ENCODE results near the gene TOP1. TPM values are rescaled to one million over a fixed set of nuclear protein-coding genes. Genes with fewer than 3 reads are reported as not detected.

TOP1 gene
- polyA plus RNA-seq, 2 of the 4 experiments (the other 2 are of a cell fraction) = 20.8 to 70.6 TPM

DNA sequence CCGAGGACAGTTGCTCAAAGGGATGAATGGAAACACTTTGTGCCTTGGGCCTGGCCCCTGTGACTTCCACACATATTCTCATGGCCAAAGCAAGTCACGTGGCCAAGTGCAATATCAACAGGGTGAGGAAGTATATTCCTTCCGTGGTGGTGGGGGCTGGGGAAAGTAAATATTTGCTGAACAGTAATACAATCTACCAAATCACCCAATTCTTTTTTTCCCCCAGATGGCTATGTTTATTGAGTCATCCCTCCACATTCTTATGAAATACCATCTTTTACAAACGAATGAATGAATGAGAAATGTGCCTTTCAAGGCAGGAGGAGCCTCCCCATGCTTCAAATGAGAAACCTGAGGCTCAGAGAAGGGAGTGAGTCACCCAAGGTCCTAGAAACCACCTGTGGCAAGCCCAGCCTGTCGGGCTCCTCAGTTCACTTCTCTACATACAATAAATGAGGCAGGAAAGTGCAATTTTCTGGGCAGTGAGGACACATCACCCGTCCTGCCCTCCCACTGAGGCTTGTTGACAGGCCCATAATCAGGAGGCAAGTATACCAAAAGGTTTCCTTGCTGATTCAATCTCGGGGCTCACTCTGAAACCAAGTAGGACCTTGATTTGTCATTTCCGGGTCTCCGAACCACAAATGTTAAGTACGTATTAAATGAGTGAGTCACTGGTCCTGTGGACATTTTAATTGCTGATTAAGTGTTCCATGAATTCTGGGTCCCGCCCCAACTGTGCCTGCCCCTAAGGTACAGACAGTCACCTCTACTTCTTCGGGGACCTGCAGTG is 25.3 kb upstream of the TOP1 start (continued):
- TF ChIP-seq ESRRA (IDR thresholded peaks at IDR 0.05; ENCODE audit: borderline replicate concordance, low read length) (no peak), RFX5 (IDR thresholded peaks at IDR 0.05) (no peak), FOSL2 (IDR thresholded peaks at IDR 0.05) (peak; percentile 90), FOSL2 (CRISPR knock-in tag; IDR thresholded peaks at IDR 0.05) (peak; percentile 90), POLR2A (IDR thresholded peaks at IDR 0.05; ENCODE audit: low read length) (no peak), CHD2 (IDR thresholded peaks at IDR 0.05; ENCODE audit: low read length, partially characterized antibody) (no peak), HOXA7 (CRISPR knock-in tag; IDR thresholded peaks at IDR 0.05) (no peak), KDM1A (IDR thresholded peaks at IDR 0.05; ENCODE audit: low read depth) (no peak), POLR2AphosphoS2 (conservative IDR thresholded peaks at IDR 0.05; ENCODE audit: low read length) (no peak), EP300 (IDR thresholded peaks at IDR 0.05) (peak; percentile 71 to 82; a peak in 3 of 5 replicates), HOXB5 (CRISPR knock-in tag; IDR thresholded peaks at IDR 0.05) (no peak), RNF2 (IDR thresholded peaks at IDR 0.05; ENCODE audit: borderline replicate concordance, low read depth) (no peak), HDAC2 (IDR thresholded peaks at IDR 0.05) (no peak), RARB (CRISPR knock-in tag; IDR thresholded peaks at IDR 0.05) (0 out of 2 replicates have a peak, but pooled peaks have one; percentile 30), MAFK (IDR thresholded peaks at IDR 0.05; ENCODE audit: partially characterized antibody) (peak; percentile 78), GATA3 (IDR thresholded peaks at IDR 0.05; ENCODE audit: borderline replicate concordance) (peak; percentile 83), HOXB13 (CRISPR knock-in tag; IDR thresholded peaks at IDR 0.05; ENCODE audit: low read depth) (no peak), NPAS2 (CRISPR knock-in tag; IDR thresholded peaks at IDR 0.05; ENCODE audit: borderline replicate concordance) (peak; percentile 77; the same call in 1 of the 2 replicates), HEYL (CRISPR knock-in tag; IDR thresholded peaks at IDR 0.05) (no peak), BHLHE40 (IDR thresholded peaks at IDR 0.05; ENCODE audit: low read depth, low read length) (0 out of 2 replicates have a peak, but pooled peaks have one; percentile 40), KDM5A (IDR thresholded peaks at IDR 0.05) (no peak), JUNB (IDR thresholded peaks at IDR 0.05) (peak; percentile 90), JUN (IDR thresholded peaks at IDR 0.05) (peak; percentile 91 to 96; a peak in 4 of 5 replicates), CBX2 (IDR thresholded peaks at IDR 0.05; ENCODE audit: borderline replicate concordance, low read depth) (no peak), CEBPB (IDR thresholded peaks at IDR 0.05) (peak; percentile 95), FOSB (CRISPR knock-in tag; IDR thresholded peaks at IDR 0.05) (no peak), ZFP36 (IDR thresholded peaks at IDR 0.05; ENCODE audit: borderline replicate concordance, partially characterized antibody) (peak; percentile 3), NFE2L2 (conservative IDR thresholded peaks at IDR 0.05; ENCODE audit: low read length) (no peak)
- TF ChIP-seq, protein P1, sequence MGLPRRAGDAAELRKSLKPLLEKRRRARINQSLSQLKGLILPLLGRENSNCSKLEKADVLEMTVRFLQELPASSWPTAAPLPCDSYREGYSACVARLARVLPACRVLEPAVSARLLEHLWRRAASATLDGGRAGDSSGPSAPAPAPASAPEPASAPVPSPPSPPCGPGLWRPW (IDR thresholded peaks at IDR 0.05) = peak; percentile 78
- TF ChIP-seq, protein P2, sequence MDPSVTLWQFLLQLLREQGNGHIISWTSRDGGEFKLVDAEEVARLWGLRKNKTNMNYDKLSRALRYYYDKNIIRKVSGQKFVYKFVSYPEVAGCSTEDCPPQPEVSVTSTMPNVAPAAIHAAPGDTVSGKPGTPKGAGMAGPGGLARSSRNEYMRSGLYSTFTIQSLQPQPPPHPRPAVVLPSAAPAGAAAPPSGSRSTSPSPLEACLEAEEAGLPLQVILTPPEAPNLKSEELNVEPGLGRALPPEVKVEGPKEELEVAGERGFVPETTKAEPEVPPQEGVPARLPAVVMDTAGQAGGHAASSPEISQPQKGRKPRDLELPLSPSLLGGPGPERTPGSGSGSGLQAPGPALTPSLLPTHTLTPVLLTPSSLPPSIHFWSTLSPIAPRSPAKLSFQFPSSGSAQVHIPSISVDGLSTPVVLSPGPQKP (IDR thresholded peaks at IDR 0.05; ENCODE audit: low read depth, low read length) = no peak
- TF ChIP-seq, protein P3, sequence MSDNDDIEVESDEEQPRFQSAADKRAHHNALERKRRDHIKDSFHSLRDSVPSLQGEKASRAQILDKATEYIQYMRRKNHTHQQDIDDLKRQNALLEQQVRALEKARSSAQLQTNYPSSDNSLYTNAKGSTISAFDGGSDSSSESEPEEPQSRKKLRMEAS (IDR thresholded peaks at IDR 0.05) = peak; percentile 87
- TF ChIP-seq, protein P4, sequence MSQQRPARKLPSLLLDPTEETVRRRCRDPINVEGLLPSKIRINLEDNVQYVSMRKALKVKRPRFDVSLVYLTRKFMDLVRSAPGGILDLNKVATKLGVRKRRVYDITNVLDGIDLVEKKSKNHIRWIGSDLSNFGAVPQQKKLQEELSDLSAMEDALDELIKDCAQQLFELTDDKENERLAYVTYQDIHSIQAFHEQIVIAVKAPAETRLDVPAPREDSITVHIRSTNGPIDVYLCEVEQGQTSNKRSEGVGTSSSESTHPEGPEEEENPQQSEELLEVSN (IDR thresholded peaks at IDR 0.05; ENCODE audit: borderline replicate concordance, low read depth) = peak; percentile 57; the same call in 1 of the 2 replicates
- TF ChIP-seq, protein P5, sequence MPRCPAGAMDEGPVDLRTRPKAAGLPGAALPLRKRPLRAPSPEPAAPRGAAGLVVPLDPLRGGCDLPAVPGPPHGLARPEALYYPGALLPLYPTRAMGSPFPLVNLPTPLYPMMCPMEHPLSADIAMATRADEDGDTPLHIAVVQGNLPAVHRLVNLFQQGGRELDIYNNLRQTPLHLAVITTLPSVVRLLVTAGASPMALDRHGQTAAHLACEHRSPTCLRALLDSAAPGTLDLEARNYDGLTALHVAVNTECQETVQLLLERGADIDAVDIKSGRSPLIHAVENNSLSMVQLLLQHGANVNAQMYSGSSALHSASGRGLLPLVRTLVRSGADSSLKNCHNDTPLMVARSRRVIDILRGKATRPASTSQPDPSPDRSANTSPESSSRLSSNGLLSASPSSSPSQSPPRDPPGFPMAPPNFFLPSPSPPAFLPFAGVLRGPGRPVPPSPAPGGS (IDR thresholded peaks at IDR 0.05) = peak; percentile 92; the same call in 2 of the 3 replicates
- TF ChIP-seq, protein P6, sequence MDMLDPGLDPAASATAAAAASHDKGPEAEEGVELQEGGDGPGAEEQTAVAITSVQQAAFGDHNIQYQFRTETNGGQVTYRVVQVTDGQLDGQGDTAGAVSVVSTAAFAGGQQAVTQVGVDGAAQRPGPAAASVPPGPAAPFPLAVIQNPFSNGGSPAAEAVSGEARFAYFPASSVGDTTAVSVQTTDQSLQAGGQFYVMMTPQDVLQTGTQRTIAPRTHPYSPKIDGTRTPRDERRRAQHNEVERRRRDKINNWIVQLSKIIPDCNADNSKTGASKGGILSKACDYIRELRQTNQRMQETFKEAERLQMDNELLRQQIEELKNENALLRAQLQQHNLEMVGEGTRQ (IDR thresholded peaks at IDR 0.05) = peak; percentile 92
- TF ChIP-seq, protein P7, sequence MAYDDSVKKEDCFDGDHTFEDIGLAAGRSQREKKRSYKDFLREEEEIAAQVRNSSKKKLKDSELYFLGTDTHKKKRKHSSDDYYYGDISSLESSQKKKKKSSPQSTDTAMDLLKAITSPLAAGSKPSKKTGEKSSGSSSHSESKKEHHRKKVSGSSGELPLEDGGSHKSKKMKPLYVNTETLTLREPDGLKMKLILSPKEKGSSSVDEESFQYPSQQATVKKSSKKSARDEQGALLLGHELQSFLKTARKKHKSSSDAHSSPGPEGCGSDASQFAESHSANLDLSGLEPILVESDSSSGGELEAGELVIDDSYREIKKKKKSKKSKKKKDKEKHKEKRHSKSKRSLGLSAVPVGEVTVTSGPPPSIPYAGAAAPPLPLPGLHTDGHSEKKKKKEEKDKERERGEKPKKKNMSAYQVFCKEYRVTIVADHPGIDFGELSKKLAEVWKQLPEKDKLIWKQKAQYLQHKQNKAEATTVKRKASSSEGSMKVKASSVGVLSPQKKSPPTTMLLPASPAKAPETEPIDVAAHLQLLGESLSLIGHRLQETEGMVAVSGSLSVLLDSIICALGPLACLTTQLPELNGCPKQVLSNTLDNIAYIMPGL (CRISPR knock-in tag; IDR thresholded peaks at IDR 0.05; ENCODE audit: borderline replicate concordance) = no peak
- TF ChIP-seq, protein P8, sequence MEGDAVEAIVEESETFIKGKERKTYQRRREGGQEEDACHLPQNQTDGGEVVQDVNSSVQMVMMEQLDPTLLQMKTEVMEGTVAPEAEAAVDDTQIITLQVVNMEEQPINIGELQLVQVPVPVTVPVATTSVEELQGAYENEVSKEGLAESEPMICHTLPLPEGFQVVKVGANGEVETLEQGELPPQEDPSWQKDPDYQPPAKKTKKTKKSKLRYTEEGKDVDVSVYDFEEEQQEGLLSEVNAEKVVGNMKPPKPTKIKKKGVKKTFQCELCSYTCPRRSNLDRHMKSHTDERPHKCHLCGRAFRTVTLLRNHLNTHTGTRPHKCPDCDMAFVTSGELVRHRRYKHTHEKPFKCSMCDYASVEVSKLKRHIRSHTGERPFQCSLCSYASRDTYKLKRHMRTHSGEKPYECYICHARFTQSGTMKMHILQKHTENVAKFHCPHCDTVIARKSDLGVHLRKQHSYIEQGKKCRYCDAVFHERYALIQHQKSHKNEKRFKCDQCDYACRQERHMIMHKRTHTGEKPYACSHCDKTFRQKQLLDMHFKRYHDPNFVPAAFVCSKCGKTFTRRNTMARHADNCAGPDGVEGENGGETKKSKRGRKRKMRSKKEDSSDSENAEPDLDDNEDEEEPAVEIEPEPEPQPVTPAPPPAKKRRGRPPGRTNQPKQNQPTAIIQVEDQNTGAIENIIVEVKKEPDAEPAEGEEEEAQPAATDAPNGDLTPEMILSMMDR (IDR thresholded peaks at IDR 0.05) = no peak

All from A549 (cell line).